Measurements from ENCODE around the gene ELAC2. TPM values are rescaled to one million over a fixed set of nuclear protein-coding genes. Genes with fewer than 3 reads are reported as not detected.

Gene ELAC2
- total and polyA plus RNA-seq, 2 of the 8 experiments (the other 6 are each of a cell fraction or from before 2014, with no cell fraction given): 91.6 to 127 TPM

GRCh38 chr17:13029340-13029739, 11.5 kb upstream of the ELAC2 start (continued):
- TF ChIP-seq CHD7 (IDR thresholded peaks at IDR 0.05; ENCODE audit: insufficient replicate concordance, low read length): no peak

All from H1 (cell line).